H1 (cell line): ENCODE measurements around the gene PAK6. TPM values are rescaled to one million over a fixed set of nuclear protein-coding genes. Genes with fewer than 3 reads are reported as not detected.

Experiments used
- CTCF ChIA-PET: fragments of 300-600 bp; sonication (Branson Sonifier 250); formaldehyde crosslinking; loops from one replicate; lab custom pipeline; 2021; ENCODE audit not compliant: partially characterized antibody; lab: Charles Lee
- POLR2A ChIA-PET: fragments of 300-600 bp; sonication (Branson Sonifier 250); formaldehyde crosslinking; loops from one replicate; lab custom pipeline; 2021; ENCODE audit warnings: inconsistent platforms; ENCODE audit not compliant: partially characterized antibody; lab: Charles Lee
- DNase-seq, 2 experiments: peaks; one replicate each; pipeline versions ENCODE4 v3.0.0 to v3.0.0-alpha.2; 2010 to 2022; ENCODE audit warnings: low spot score in 2 of 2, low read depth in 1 of 2, mixed read lengths in 1 of 2
- FAIRE-seq: peaks from 2 replicates; lab custom pipeline; 2011; peaks lifted over from hg19 to GRCh38; lab: Jason Lieb, UNC
- H2AFZ ChIP-seq: 2 replicates; pipeline ENCODE4 v1.8.1; 2012; ENCODE audit warnings: low read length, inconsistent platforms
- H2AK5ac ChIP-seq: 2 replicates; pipeline ENCODE4 v1.6.1; 2013; ENCODE audit warnings: low read depth, low read length
- H2BK120ac ChIP-seq: replicated peaks from 2 replicates; pipeline ENCODE3; 2013; ENCODE audit warnings: low read depth, low read length, inconsistent platforms
- H2BK12ac ChIP-seq: 2 replicates; pipeline ENCODE4 v1.6.1; 2013; ENCODE audit warnings: low read depth, low read length
- H2BK15ac ChIP-seq: 2 replicates; pipeline ENCODE4 v1.6.1; 2013; ENCODE audit warnings: low read length
- H2BK20ac ChIP-seq: 2 replicates; pipeline ENCODE4 v1.6.1; 2013; ENCODE audit warnings: low read length
- H2BK5ac ChIP-seq: 2 replicates; pipeline ENCODE4 v1.6.1; 2013; ENCODE audit warnings: low read depth, low read length
- H3K14ac ChIP-seq: 2 replicates; pipeline ENCODE4 v1.6.1; 2013; ENCODE audit warnings: inconsistent platforms; ENCODE audit not compliant: insufficient read length
- H3K18ac ChIP-seq: 2 replicates; pipeline ENCODE4 v1.6.1; 2013; ENCODE audit warnings: low read length; ENCODE audit errors: extremely low read depth
- H3K23ac ChIP-seq: 2 replicates; pipeline ENCODE4 v1.6.1; 2013; ENCODE audit warnings: inconsistent platforms; ENCODE audit not compliant: insufficient read length
- H3K23me2 ChIP-seq: 2 replicates; pipeline ENCODE4 v1.6.1; 2013; ENCODE audit warnings: low read depth, low read length
- H3K27ac ChIP-seq: 2 replicates; pipeline ENCODE4 v1.6.1; 2011; ENCODE audit warnings: low read depth, low read length, inconsistent platforms
- H3K27me3 ChIP-seq, 4 experiments: replicated peaks in 1 of 4; 1 replicate in 1 of 4; 2 replicates in 3 of 4; pipeline versions ENCODE4 v1.6.1 to v1.8.1; 2011 to 2013; ENCODE audit warnings: low read length in 3 of 4, mild to moderate bottlenecking in 3 of 4, inconsistent platforms in 2 of 4, mixed read lengths in 2 of 4, moderate library complexity in 1 of 4; ENCODE audit not compliant: control insufficient read depth in 3 of 4, insufficient read depth in 3 of 4; ENCODE audit errors: extremely low read depth in 1 of 4
- H3K36me3 ChIP-seq, 4 experiments: 2 replicates each; pipeline versions ENCODE4 v1.6.1 to v1.8.1; 2011 to 2013; ENCODE audit warnings: mild to moderate bottlenecking in 4 of 4, low read length in 3 of 4, moderate library complexity in 2 of 4, control low read depth in 1 of 4, inconsistent platforms in 1 of 4; ENCODE audit not compliant: insufficient read depth in 4 of 4, control insufficient read depth in 2 of 4
- H3K4ac ChIP-seq: replicated peaks from 2 replicates; pipeline ENCODE3; 2013; ENCODE audit warnings: low read length, low read depth, mixed read lengths, inconsistent platforms; ENCODE audit not compliant: insufficient read length
- H3K4me1 ChIP-seq, 4 experiments: replicated peaks in 1 of 4; 1 replicate in 1 of 4; 2 replicates in 3 of 4; pipeline versions ENCODE4 v1.6.1 to v1.8.1; 2011 to 2013; ENCODE audit warnings: low read length in 3 of 4, inconsistent platforms in 2 of 4, mixed read lengths in 1 of 4; ENCODE audit not compliant: insufficient read depth in 4 of 4, control insufficient read depth in 3 of 4
- H3K4me2 ChIP-seq, 2 experiments: 2 replicates each; pipeline versions ENCODE4 v1.6.1 to v1.8.1; 2011 to 2013; ENCODE audit warnings: low read depth in 2 of 2, low read length in 2 of 2, control low read depth in 1 of 2, inconsistent platforms in 1 of 2, mild to moderate bottlenecking in 1 of 2; ENCODE audit not compliant: insufficient read depth in 1 of 2
- H3K4me3 ChIP-seq, 4 experiments: fragments of 200-600, 300-600 bp in 1 of 4; sonication (generic), shearing (Covaris generic), sonication (Bioruptor Twin) in 1 of 4; 2 replicates each; pipeline versions ENCODE4 v1.5.1 to v1.8.1; 2011 to 2016; ENCODE audit warnings: low read length in 4 of 4, low read depth in 3 of 4, control low read depth in 2 of 4, inconsistent platforms in 2 of 4, mild to moderate bottlenecking in 2 of 4, mixed read lengths in 1 of 4, moderate library complexity in 1 of 4; ENCODE audit not compliant: insufficient read depth in 2 of 4; ENCODE audit errors: extremely low read depth in 1 of 4
- H3K56ac ChIP-seq: replicated peaks from 2 replicates; pipeline ENCODE3; 2013; ENCODE audit warnings: low read depth, mild to moderate bottlenecking, mixed read lengths, low read length, inconsistent platforms; ENCODE audit not compliant: insufficient read length
- H3K79me1 ChIP-seq: 2 replicates; pipeline ENCODE4 v1.6.1; 2013; ENCODE audit warnings: low read depth, low read length, control low read depth
- H3K79me2 ChIP-seq, 2 experiments: 2 replicates each; pipeline versions ENCODE4 v1.6.1 to v1.8.1; 2012 to 2013; ENCODE audit warnings: low read length in 2 of 2, mild to moderate bottlenecking in 2 of 2, inconsistent platforms in 1 of 2; ENCODE audit not compliant: insufficient read depth in 2 of 2, control insufficient read depth in 1 of 2
- H3K9ac ChIP-seq, 4 experiments: replicated peaks in 1 of 4; 1 replicate in 1 of 4; 2 replicates in 3 of 4; pipeline versions ENCODE4 v1.6.1 to v1.8.1; 2011 to 2013; ENCODE audit warnings: low read depth in 3 of 4, low read length in 3 of 4, control low read depth in 2 of 4, mild to moderate bottlenecking in 2 of 4, moderate library complexity in 2 of 4, inconsistent platforms in 1 of 4; ENCODE audit errors: extremely low read depth in 1 of 4
- H3K9me3 ChIP-seq, 2 experiments: 2 replicates each; pipeline versions ENCODE4 v1.6.1 to v1.8.1; 2012 to 2013; ENCODE audit warnings: mild to moderate bottlenecking in 2 of 2, moderate library complexity in 2 of 2, control low read depth in 1 of 2, inconsistent platforms in 1 of 2, low read depth in 1 of 2, low read length in 1 of 2, mixed read lengths in 1 of 2; ENCODE audit not compliant: insufficient read depth in 2 of 2
- H4K20me1 ChIP-seq, 2 experiments: replicated peaks in 1 of 2; 2 replicates each; pipeline versions ENCODE3 to v1.8.1; 2011 to 2013; ENCODE audit warnings: inconsistent platforms in 2 of 2, low read length in 2 of 2, mild to moderate bottlenecking in 1 of 2; ENCODE audit not compliant: insufficient read depth in 2 of 2, control insufficient read depth in 1 of 2
- H4K5ac ChIP-seq: 2 replicates; pipeline ENCODE4 v1.6.1; 2013; ENCODE audit warnings: low read length, low read depth, mixed read lengths, inconsistent platforms; ENCODE audit not compliant: insufficient read length
- H4K8ac ChIP-seq: 2 replicates; pipeline ENCODE4 v1.8.0; 2013; ENCODE audit warnings: mild to moderate bottlenecking, moderate library complexity, low read length, inconsistent platforms; ENCODE audit not compliant: insufficient read depth; ENCODE audit errors: extremely low read depth
- H4K91ac ChIP-seq: replicated peaks from 2 replicates; pipeline ENCODE3; 2013; ENCODE audit warnings: low read length, mixed read lengths, inconsistent platforms; ENCODE audit not compliant: insufficient read length
- ASH2L ChIP-seq: fragments of 200-600, 300-600 bp; sonication (generic); IDR thresholded peaks from one replicate; pipeline ENCODE4 v1.7.1; 2017; ENCODE audit warnings: low read length
- BACH1 ChIP-seq: IDR thresholded peaks from 2 replicates; pipeline ENCODE4 v1.6.1; 2012; ENCODE audit warnings: low read length, improper control_type of control experiment
- BCL11A ChIP-seq, 2 experiments: IDR thresholded peaks; one replicate each; pipeline ENCODE4 v1.6.1; 2011; ENCODE audit warnings: low read depth in 2 of 2, low read length in 2 of 2, mild to moderate bottlenecking in 2 of 2
- BRCA1 ChIP-seq: IDR thresholded peaks from 2 replicates; pipeline ENCODE4 v1.6.1; 2012; ENCODE audit warnings: low read depth, low read length, improper control_type of control experiment
- CEBPB ChIP-seq: IDR thresholded peaks from 2 replicates; pipeline ENCODE4 v1.6.1; 2012; ENCODE audit warnings: low read depth, low read length
- CHD1 ChIP-seq: IDR thresholded peaks from 2 replicates; pipeline ENCODE4 v1.6.1; 2012; ENCODE audit warnings: low read depth, low read length, improper control_type of control experiment
- JUND ChIP-seq: IDR thresholded peaks from 2 replicates; pipeline ENCODE4 v1.6.1; 2011; ENCODE audit warnings: mild to moderate bottlenecking, improper control_type of control experiment, low read length
- MAFK ChIP-seq: IDR thresholded peaks from 2 replicates; pipeline ENCODE4 v1.6.1; 2012; ENCODE audit warnings: low read depth, mild to moderate bottlenecking, improper control_type of control experiment, low read length
- PHF8 ChIP-seq: fragments of 200-600 bp; sonication (generic); conservative IDR thresholded peaks from 2 replicates; pipeline ENCODE4 v1.7.1; 2012; ENCODE audit warnings: low read depth, mild to moderate bottlenecking, inconsistent platforms, low read length, moderate library complexity
- POLR2A ChIP-seq, 2 experiments: IDR thresholded peaks; 1 replicate in 1 of 2; 2 replicates in 1 of 2; pipeline ENCODE4 v1.6.1; 2011; ENCODE audit warnings: low read depth in 2 of 2, low read length in 2 of 2, mild to moderate bottlenecking in 2 of 2; ENCODE audit errors: control extremely low read depth in 1 of 2
- POLR2AphosphoS5 ChIP-seq: IDR thresholded peaks from 2 replicates; pipeline ENCODE4 v1.6.1; 2011; ENCODE audit warnings: low read depth, low read length
- RBBP5 ChIP-seq: IDR thresholded peaks from 2 replicates; pipeline ENCODE4 v1.7.1; 2012; ENCODE audit warnings: low read depth, mild to moderate bottlenecking, inconsistent platforms, low read length, moderate library complexity, borderline replicate concordance
- SRF ChIP-seq: IDR thresholded peaks from 2 replicates; pipeline ENCODE4 v1.6.1; 2011; ENCODE audit warnings: mild to moderate bottlenecking, low read depth, low read length, moderate library complexity
- TAF7 ChIP-seq: optimal IDR thresholded peaks from 2 replicates; pipeline ENCODE3; 2011; ENCODE audit warnings: low read depth, mild to moderate bottlenecking, inconsistent platforms, low read length, moderate library complexity, borderline replicate concordance
- WGBS, 2 experiments: shearing (Covaris generic) in 1 of 2; methylation state at CpG; one replicate each; pipeline versions ENCODE4 v1.1.6 to v1.1.7; 2013 to 2015; ENCODE audit warnings: low lambda C conversion rate in 2 of 2, mixed read lengths in 2 of 2, inconsistent platforms in 1 of 2, low coverage in 1 of 2, missing lambda C conversion rate in 1 of 2; ENCODE audit not compliant: insufficient replicate concordance in 2 of 2, insufficient coverage in 1 of 2, insufficient read length in 1 of 2; ENCODE audit errors: extremely low coverage in 1 of 2, missing lambda C conversion rate in 1 of 2; 5-methylcytosine and 5-hydroxymethylcytosine counted together
- polyA plus RNA-seq, 7 experiments: library from polyadenylated mRNA; depleted of rRNA in 3 of 7; stranded (reverse) in 5 of 7; unstranded in 2 of 7; fragments of >200 nt in 5 of 7; fragments of 200-250 nt in 2 of 7; gene quantifications; 1 replicate in 5 of 7; 2 replicates in 1 of 7; 4 replicates in 1 of 7; pipeline versions ENCODE4 v1.2.1 to v1.2.3, GENCODE V29; 2011 to 2013; ENCODE audit warnings: missing spikeins in 2 of 7, mixed read lengths in 2 of 7
- total RNA-seq: library from RNA; stranded (reverse); fragmentation: NEBNext Ultra II Directional; extraction: Animal tissue kit (Norgen Biotek cat#: 25700); gene quantifications from 2 replicates; pipeline ENCODE4 v1.2.1, GENCODE V29; 2021

Gene PAK6
- total and polyA plus RNA-seq, 2 of the 8 experiments (the other 6 are each of a cell fraction or from before 2014, with no cell fraction given), result 6.9 to 9.4 TPM

DNA sequence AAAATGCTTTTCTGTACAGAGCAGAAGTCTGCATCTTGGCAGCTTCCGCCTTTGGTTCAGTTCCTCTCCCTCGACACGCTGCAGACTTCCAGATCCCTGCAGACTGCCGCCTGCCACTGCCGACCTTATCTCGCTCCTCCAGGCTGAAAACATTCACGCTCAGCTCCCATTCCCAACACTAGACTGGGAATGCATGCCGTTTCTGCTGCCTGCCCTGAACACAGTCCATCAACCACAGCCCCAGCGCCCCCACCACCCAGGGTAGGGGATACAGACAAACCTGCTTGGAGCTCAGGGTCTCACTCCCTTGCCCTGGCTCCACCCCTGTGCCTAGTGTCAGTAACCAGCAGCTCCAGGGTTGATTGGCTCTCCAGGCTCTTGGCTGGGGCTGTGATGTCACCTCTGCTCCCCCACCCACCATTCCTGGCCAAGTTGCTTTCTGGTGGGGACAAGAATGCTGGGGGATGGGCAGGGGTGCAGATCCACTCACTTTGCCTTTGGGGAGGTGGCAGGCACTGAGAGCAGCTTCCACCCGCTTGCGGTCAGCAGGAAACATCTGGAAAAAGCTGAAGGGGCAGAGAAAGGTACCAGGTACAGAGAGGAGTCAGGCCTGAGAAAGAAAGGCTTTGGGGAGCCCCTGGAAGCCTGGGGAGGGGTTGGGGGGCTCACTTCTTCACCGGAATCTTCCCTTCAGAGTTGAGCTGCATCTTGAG lies 62.8 kb downstream of the PAK6 start:
- Histone ChIP-seq H2BK5ac (peak overlapping the region; percentile 87), H2AK5ac (peak overlapping the region; percentile 70; the same call in 1 of the 2 replicates), H3K9ac (no peak overlapping the region), H2BK15ac (no peak overlapping the region), H2BK12ac (peak overlapping the region; percentile 95; the same call in 1 of the 2 replicates), H3K79me2 (no peaks in the 10 kb centered on the region), H3K79me1 (no peaks in the 10 kb centered on the region), H3K4ac (peak overlapping the region; percentile 15), H3K4me3 (no peak overlapping the region), H3K4me1 (peaks cover 0 to 23% (median 10%) of the 10 kb centered on the region in 4 experiments; a peak in 6 of 7 replicates), H3K27ac (no peak overlapping the region), H3K23ac (no peak overlapping the region), H2AFZ (peak overlapping the region; percentile 78), H4K8ac (no peak overlapping the region), H2BK120ac (no peak overlapping the region), H3K27me3 (peaks cover 0 to 2% (median 0%) of the 10 kb centered on the region in 4 experiments; a peak in 1 of 7 replicates), H3K9me3 (0 out of 4 replicates have a peak, but pooled peaks cover 0 to 3% of the 10 kb centered on the region in 2 experiments), H4K20me1 (no peaks in the 10 kb centered on the region), H4K91ac (peak overlapping the region; percentile 28), H3K56ac (no peak overlapping the region), H3K23me2 (no peaks in the 10 kb centered on the region), H3K36me3 (no peaks in the 10 kb centered on the region), H4K5ac (peak overlapping the region; percentile 27), H2BK20ac (peak overlapping the region; percentile 87), H3K14ac (no peak overlapping the region), H3K4me2 (peak overlapping the region; percentile 38 to 50; a peak in 3 of 4 replicates), H3K18ac (peak overlapping the region; percentile 84)
- 63% methylated on average over 12 of the region's 12 CpGs; no CpG with 5 or more reads in 1 of the 2 experiments for WGBS, 2 experiments
- CTCF ChIA-PET, result interaction anchor here (0.8 to 23.9 kb wide), 10 partner anchors 9 to 256 kb away, joined by 3 to 584 read pairs (median 23); partner anchors contain the start of genes ANKRD63, CCDC9B and INAFM2
- FAIRE-seq (no peak), DNase-seq (peak in 1 of 2 experiments; percentile 75)
- POLR2A ChIA-PET, result interaction anchor here (0.7 to 3.0 kb wide), 10 partner anchors 11 to 81 kb away, joined by 3 to 46 read pairs (median 4); partner anchors contain the start of genes ANKRD63 and KNSTRN
- no peak for TF ChIP-seq SRF
- no peak for TF ChIP-seq PHF8
- TF ChIP-seq RBBP5, result peak; percentile 80; the same call in 1 of the 2 replicates
- TF ChIP-seq BCL11A (IDR thresholded peaks at IDR 0.05; ENCODE audit: low read depth in 2 of 2, low read length in 2 of 2), result no peak
- TF ChIP-seq CHD1, result no peak
- TF ChIP-seq JUND, result no peak
- no peak for TF ChIP-seq POLR2A (IDR thresholded peaks at IDR 0.05; ENCODE audit: control extremely low read depth in 1 of 2, low read depth in 2 of 2, low read length in 2 of 2)
- no peak for TF ChIP-seq MAFK
- TF ChIP-seq TAF7, result no peak
- no peak for TF ChIP-seq BRCA1
- no peak for TF ChIP-seq CEBPB
- TF ChIP-seq ASH2L, result no peak
- no peak for TF ChIP-seq POLR2AphosphoS5
- TF ChIP-seq BACH1, result no peak
